NCI-H345 (cell line): ENCODE measurements around the gene STRN.
"Not testable (repeated sequence)": the region's sequence is repeated elsewhere in the genome, so short reads cannot be mapped to it uniquely, and the experiment has no call there.

Experiments
- DNase-seq: peaks from one replicate; lab custom pipeline; 2025; lab: John Stamatoyannopoulos, UW

Gene STRN

DNA sequence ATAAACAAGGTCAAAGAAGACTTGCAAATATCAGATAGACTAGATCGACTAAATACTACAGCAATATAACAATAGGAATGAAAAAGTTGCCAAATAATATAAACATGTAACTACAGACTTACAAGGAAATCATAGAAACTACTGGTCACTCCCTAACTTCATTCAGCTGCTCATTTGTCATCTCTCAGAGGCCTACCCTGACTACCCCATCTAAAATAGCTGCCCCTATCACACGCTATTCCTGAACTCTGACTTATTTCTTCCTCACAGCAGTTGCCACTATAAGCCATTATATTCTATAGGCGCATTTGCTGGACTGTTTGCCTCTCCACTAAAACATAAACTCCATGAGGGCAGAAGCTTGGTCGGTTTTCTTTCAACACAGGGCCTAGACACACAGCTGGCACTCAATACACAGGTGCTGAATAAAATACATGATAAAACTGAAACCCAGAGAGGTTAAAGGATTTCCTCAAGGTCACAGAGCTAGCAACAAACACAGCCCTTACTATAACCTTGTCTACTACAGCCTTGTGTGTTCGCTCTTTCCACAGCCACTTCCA, 1.8 kb downstream of the STRN start:
- no peak for DNase-seq

DNA sequence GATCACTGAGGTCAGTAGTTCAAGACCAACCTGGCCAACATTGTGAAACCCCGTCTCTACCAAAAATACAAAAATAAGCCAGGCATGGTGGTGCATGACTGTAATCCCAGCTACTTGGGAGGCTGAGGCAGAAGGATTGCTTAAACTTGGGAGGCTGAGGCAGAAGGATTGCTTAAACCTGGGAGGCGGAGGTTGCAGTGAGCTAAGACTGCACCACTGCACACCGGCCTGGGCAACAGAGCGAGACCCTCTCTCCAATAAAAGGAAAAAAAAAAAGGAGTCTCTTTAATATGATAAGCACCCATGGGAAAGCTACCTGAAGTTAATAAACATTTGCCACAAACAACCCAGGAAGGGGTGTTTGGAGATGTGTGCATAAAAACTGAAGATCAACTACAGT, 2.6 kb downstream of the STRN start:
- no peak for DNase-seq

GRCh38 chr2:36963106-36963505, 3.2 kb downstream of the STRN start:
- DNase-seq: no peak

DNA sequence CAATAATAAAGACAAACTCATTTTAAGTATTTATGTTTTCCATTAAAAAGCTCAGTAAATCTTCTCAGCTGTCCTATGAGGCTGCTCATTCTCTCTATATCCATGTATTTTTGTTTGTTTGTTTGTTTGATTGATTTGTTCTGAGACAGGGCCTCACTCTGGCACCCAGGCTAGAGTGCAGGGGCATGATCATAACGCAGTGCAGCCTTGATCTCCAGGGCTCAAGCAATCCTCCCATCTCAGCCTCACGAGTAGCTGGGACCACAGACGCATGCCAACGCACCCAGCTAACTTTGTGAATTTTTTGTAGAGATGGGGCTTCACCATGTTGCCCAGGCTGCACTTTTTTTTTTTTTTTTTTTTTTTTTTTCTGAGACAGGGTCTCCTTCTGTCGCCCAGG, 5.6 kb downstream of the STRN start:
- DNase-seq: no peak

- no peak for DNase-seq
Observed at GRCh38 chr2:36960005-36960675, 6.2 kb downstream of the STRN start.

DNA sequence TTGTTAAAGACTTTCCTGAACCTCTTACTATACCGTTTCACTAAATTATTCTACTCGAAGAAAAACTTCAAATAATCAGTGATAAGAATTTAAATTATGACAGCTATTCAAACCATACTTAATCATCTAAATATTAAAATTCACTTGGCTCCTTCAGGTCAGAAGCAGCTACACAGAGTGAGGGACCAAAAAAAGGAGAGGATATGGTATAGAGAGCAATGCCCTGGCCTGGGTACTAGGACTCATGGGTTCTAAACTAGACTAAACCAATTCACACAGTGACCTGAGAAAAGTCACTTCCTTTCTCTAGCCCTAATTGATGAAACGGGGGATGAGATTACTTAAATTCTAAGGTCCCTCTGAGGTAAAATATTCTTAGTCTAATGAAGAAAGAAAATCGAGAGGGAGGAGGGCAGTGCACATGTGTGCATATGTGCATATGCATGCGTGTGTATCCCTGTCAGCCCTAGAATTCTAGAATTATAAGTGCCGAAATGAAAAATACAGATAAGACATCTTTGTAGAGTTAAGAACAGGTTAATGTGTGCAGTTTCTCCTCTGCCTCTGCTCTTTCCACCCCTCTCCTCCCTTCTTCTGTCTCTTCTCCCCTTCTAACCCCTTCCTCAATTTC, 11.2 kb downstream of the STRN start:
- DNase-seq: no peak

GRCh38 chr2:36952748-36953197, 13.6 kb downstream of the STRN start:
- no peak for DNase-seq

GRCh38 chr2:36951574-36951973, 14.8 kb downstream of the STRN start:
- no peak for DNase-seq

GRCh38 chr2:36951027-36951518, 15.3 kb downstream of the STRN start:
- DNase-seq: no peak

- no peak for DNase-seq
Observed at GRCh38 chr2:36949845-36950244, 16.5 kb downstream of the STRN start.

DNA sequence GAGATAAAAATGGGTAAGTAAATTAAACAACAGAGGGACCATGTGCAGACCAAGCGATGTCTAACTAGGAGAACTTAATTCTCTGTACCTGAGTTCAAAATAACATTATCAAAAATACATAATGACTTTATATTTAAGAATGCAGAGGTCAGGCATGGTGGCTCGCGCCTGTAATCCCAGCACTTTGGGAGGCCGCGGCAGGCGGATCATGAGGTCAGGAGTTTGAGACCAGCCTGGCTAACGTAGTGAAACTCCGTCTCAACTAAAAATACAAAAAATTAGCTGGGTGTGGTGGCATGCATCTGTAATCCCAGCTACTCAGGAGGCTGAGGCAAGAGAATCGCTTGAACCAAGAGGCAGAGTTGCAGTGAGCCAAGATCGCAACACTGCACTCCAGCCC, 21.1 kb downstream of the STRN start:
- DNase-seq: not testable (repeated sequence)

DNA sequence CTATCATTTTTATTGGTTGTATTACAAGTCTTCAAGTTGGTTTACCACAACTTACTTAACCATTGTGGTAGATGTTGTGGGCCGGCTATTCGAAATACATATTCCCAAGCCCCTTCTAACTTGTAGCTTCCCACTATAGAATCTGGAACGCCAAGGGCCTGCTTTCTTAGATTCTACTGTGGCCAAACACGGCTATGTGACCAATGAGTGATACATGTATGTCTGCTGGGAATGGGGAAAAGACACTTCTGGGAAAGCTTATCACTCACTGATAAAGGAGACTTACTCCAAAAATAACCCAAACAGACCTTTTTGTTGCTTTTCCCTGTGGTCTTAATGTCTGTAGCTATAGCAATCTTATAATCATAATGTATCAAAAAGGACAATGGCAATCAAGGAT, 24.5 kb downstream of the STRN start:
- no peak for DNase-seq

GRCh38 chr2:36936526-36936925, 29.8 kb downstream of the STRN start:
- not testable (repeated sequence) for DNase-seq

- not testable (repeated sequence) for DNase-seq
Observed at GRCh38 chr2:36931688-36932087, 34.6 kb downstream of the STRN start.

DNA sequence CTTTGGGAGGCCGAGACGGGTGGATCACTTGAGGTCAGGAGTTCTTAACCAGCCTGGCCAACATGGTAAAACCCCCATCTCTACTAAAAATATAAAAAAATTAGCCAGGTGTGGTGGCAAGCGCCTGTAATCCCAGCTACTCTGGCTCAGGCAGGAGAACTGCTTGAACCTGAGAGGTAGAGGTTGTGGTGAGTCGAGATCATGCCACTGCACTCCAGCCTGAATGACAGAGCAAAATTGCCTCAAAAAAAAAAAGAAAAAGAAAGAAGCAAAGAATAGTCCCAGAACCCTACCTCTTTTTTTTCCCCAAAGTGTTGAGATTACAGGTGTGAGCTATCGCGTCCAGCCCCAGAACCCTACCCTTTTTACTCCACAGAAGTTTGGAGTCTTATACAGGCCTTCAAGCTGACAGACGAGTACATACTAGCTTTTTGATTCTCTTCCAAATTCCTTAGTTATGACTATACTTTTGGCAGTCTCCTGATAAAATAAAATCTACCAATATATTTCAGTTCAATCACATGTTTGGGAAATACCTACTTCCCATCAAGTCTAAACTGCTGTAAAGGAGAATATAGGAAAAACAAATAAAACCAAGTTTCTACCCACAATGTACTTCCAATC, 35.4 kb downstream of the STRN start:
- not testable (repeated sequence) for DNase-seq

DNA sequence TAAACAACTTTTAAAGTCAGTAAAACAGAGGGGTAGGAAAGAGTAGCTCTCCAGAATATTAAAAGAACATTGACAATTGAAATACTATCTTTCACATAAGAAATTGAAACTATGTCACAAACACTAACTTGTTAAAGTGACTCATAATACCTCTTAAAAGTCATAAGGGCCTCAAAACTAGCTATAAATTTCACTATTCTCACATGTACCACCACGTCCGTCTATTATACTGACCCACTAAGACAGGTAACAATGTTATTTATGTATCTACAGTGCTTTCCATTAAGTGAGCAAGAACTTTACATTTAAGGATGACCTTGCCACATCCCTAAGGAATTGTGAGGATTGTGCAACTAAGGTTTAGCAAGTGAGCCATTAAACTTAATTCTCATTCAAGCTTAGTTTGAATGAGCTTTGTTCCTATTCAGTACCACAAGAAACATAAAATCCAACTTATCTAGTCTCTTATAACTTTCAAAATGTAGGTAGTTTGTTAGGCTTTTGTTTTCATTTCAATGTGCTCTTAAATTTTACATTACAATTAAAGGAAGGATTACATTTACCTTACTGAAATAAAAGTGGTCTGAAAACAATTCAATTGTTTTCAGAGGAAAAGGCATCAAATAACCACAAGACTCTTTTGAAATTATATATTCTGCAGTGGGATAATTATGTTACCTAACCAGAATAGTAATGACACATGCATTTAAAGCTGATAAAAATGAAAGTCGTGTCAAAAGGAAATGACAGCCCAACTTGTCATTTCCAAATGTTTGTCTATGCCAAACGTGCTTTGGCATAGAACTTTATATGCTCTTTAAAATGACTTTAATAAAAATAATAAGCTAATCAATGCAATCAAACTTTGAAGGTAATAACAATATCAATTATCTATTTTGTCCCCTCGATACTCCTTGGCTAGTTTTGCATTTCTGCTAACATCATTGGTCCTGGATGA, 39.9 kb downstream of the STRN start:
- not testable (repeated sequence) for DNase-seq

DNA sequence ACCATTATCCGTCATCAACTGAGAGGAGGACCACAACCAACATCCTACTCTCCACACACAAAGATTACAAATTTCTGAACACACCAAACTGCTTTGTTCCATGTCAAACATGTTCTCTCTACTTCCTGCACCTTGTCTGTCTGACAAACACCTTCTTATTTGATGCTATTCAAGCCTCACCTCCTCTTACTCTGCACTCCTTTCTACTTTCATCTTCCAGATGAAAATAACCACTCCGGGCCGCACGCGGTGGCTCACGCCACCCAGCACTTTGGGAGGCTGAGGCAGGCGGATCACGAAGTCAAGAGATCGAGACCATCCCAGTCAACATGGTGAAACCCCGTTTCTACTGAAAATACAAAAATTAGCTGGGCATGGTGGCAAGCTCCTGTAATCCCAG, 43.7 kb downstream of the STRN start:
- not testable (repeated sequence) for DNase-seq

- no peak for DNase-seq
Observed at GRCh38 chr2:36921984-36922383, 44.4 kb downstream of the STRN start.

DNA sequence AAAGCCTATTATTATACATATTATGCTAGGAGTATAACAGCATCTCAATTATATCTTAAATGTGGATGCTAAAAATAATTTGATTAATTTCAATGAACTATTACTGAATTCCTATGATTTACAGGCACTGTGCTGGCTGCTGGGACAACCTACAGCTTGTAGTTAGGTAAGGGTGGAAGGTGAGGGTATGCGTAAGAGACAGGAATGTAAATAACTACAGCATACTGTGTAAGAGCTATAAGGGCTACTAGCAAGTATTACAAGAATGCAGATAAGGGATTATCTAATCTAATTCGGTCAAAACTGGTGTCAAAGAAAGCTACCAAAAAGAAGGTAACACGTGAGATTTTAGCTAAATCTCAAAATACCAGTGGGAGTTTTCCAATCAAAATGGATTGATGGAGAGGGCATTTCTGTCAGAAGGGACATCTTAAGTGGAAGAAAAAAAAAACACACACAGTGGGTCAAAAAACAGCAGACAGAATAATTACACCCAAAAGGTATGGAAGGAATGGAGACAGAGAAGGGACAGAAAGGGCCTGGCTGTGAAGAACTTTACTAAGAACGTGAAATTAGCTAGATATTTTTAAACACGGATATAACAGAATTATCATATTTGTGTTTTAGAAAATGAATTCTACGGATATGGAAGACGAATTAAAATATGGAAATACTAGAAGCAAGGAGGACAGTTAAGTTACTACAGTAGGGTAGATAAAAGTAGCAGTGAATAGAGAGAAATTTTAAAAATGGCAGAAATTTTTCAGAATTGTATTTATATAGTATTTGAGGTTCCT, 47.1 kb downstream of the STRN start:
- DNase-seq: no peak

DNA sequence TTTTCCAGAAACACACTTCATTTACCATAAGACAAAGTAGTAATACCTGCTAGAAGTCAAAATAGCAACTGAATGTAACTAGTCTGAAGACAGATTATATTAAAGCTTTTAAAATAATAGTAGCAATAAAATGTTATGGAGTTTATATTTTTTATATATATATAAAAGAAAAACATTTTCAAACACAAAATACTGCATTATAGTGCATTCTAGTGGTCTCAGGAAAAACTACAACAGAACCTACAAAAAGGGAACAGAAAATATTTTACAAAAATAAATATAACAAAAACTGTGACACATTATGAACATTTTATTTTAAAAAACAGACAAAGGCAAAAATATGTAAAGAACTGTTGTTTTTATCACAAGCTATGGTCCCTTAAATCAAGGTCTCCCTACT, 48.0 kb downstream of the STRN start:
- DNase-seq: no peak

- no peak for DNase-seq
Observed at GRCh38 chr2:36915627-36916026, 50.7 kb downstream of the STRN start.
